ENCODE data around the gene HECTD4.

HECTD4 gene

DNA sequence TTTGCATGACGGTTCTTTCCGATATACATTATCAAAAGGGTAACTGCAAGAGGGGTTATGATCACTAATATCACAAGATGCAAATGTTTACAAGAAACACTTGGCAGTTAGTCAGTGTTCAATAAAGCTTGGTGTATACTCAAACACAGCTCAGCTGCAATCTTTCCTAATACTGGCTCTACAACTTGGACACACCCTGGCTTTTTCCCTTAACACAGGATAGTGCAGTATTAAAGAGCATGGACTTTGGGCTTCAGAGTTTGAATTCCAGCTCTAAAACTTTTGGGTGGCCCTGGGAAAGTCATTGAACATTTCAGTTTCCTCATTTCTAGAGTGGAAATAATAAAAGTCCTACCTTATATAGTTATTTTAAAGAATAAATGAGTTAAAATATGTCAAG, 107.0 kb downstream of the HECTD4 start:
- Mint-ChIP-seq H3K27ac (no peak overlapping the region), H3K36me3 (ENCODE audit: low read depth) (peaks cover 38% of the 10 kb centered on the region), H3K9me3 (no peaks in the 10 kb centered on the region), H3K27me3 (ENCODE audit: low read depth, poor library complexity) (no peaks in the 10 kb centered on the region), H3K4me1 (no peaks in the 10 kb centered on the region), H3K4me3 (no peak overlapping the region)
- DNase-seq, result no peak
- TF ChIP-seq, protein P1, sequence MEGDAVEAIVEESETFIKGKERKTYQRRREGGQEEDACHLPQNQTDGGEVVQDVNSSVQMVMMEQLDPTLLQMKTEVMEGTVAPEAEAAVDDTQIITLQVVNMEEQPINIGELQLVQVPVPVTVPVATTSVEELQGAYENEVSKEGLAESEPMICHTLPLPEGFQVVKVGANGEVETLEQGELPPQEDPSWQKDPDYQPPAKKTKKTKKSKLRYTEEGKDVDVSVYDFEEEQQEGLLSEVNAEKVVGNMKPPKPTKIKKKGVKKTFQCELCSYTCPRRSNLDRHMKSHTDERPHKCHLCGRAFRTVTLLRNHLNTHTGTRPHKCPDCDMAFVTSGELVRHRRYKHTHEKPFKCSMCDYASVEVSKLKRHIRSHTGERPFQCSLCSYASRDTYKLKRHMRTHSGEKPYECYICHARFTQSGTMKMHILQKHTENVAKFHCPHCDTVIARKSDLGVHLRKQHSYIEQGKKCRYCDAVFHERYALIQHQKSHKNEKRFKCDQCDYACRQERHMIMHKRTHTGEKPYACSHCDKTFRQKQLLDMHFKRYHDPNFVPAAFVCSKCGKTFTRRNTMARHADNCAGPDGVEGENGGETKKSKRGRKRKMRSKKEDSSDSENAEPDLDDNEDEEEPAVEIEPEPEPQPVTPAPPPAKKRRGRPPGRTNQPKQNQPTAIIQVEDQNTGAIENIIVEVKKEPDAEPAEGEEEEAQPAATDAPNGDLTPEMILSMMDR (IDR thresholded peaks at IDR 0.05), result no peak

DNA sequence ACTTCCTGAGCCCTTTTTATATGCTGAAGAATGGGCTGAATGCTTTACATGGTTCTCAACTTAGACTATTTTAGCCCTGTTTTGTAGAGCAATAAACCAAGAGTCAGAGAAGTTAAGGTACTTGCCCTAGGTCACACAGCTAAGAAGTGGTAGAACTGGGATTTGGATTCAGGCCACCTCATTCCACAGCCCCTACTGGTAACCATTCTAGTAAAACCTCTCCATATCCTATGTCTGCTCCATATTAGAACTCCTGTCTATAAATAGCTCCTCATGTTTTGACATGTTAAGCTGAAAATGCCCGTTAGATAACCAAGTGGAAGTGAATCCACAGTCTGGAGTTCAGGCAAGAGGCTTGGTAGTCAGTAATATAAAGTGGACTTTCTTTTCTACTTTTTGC, 111.6 kb downstream of the HECTD4 start:
- TF ChIP-seq, protein P1 (IDR thresholded peaks at IDR 0.05), result no peak
- Mint-ChIP-seq H3K27me3 (ENCODE audit: low read depth, poor library complexity) (no peaks in the 10 kb centered on the region), H3K9me3 (no peaks in the 10 kb centered on the region), H3K4me1 (no peaks in the 10 kb centered on the region), H3K4me3 (no peak overlapping the region), H3K27ac (no peak overlapping the region), H3K36me3 (ENCODE audit: low read depth) (peaks cover 60% of the 10 kb centered on the region)
- no peak for DNase-seq

DNA sequence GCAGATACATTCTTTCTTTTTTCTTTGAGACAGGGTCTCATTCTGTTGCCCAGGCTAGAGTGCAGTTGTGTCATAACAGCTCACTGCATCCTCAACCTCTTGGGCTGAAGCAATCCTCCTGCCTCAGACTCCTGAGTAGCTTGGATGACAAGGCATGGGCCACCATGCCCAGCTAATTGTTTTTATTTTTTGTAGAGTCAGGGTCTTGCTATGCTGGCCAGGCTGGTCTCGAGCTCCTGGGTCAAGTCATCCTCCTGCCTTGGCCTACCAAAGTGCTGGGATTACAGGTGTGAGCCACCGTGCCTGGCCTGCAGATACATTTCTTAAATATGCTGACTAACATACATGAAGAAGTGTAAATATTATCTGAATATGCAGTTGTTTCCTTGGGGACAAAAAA, 115.8 kb downstream of the HECTD4 start:
- no peaks in the 10 kb centered on the region for H3K27me3 Mint-ChIP-seq (ENCODE audit: low read depth, poor library complexity)
- peaks cover 57% of the 10 kb centered on the region for H3K36me3 Mint-ChIP-seq (ENCODE audit: low read depth)
- TF ChIP-seq, protein P1 (IDR thresholded peaks at IDR 0.05), result no peak
- DNase-seq, result no peak
- no peaks in the 10 kb centered on the region for H3K4me1 Mint-ChIP-seq
- no peak overlapping the region for H3K27ac Mint-ChIP-seq
- H3K4me3 Mint-ChIP-seq, result no peak overlapping the region
- H3K9me3 Mint-ChIP-seq, result no peaks in the 10 kb centered on the region

DNA sequence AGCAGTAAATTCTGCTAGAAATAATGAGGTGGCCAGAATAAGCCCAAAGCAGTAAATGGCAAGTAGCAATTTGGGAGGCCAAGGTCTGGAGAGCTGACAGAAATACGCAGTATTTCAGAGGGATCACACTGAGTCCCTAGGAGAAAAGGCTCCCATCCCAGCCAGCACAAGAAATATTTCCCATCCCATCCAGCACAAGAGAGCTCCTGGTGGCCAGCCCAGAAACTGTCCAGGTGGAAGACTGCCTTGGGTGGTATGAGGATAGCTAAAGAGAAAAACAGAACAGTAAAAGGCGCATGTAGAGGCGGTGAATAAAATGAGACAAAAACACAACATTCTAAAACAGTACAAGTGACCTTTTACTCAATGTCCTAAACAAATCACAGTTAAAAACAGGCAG, 120.7 kb downstream of the HECTD4 start:
- Mint-ChIP-seq H3K27me3 (ENCODE audit: low read depth, poor library complexity) (no peaks in the 10 kb centered on the region), H3K4me1 (no peaks in the 10 kb centered on the region), H3K36me3 (ENCODE audit: low read depth) (peaks cover 46% of the 10 kb centered on the region), H3K4me3 (no peak overlapping the region), H3K27ac (no peak overlapping the region), H3K9me3 (no peaks in the 10 kb centered on the region)
- DNase-seq, result no peak
- TF ChIP-seq, protein P1 (IDR thresholded peaks at IDR 0.05), result no peak

DNA sequence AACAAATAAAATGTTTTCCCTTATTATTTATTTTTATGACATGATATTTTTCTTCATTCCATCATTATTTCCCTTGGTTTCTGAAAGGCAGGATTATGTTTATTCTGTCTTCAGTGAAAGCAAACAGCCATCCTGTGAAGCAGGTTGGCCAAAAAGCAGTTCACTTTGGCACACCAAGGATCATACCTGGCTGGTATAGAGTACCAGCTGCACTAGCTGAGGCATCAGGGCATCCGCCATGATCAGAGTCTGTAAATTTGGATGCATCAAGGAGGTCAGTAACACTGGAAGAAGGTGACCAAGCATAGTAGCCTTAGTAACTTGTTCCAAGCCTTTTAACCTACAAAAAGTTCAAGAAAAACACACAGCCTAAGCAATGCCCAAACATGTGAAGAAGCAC, 123.3 kb downstream of the HECTD4 start:
- DNase-seq, result no peak
- no peaks in the 10 kb centered on the region for H3K4me1 Mint-ChIP-seq
- no peaks in the 10 kb centered on the region for H3K27me3 Mint-ChIP-seq (ENCODE audit: low read depth, poor library complexity)
- no peaks in the 10 kb centered on the region for H3K9me3 Mint-ChIP-seq
- H3K36me3 Mint-ChIP-seq (ENCODE audit: low read depth), result peaks cover 55% of the 10 kb centered on the region
- no peak overlapping the region for H3K4me3 Mint-ChIP-seq
- TF ChIP-seq, protein P1 (IDR thresholded peaks at IDR 0.05), result no peak
- no peak overlapping the region for H3K27ac Mint-ChIP-seq

DNA sequence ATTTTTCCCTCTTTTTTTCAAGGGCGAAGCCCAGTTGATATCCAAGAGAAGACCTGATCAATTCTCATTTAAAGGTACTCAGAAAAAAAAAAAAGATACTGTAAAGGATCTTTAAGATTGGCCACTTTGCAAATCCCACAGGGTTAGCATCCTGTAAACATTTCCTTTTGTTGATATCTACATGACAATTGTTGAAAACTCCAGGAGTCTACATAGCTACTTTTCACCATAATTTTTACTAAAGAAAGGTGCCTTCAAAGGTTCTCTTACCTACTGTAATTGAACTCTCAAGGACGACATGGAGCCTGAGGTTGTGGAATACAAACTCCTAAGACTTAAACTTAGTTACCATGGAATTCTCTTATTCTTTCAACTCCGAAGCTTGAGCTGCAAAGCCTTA, 125.5 kb downstream of the HECTD4 start:
- TF ChIP-seq, protein P1 (IDR thresholded peaks at IDR 0.05), result no peak
- Mint-ChIP-seq H3K4me1 (no peaks in the 10 kb centered on the region), H3K27ac (no peak overlapping the region), H3K9me3 (no peaks in the 10 kb centered on the region), H3K27me3 (ENCODE audit: low read depth, poor library complexity) (peaks cover 4% of the 10 kb centered on the region), H3K4me3 (no peak overlapping the region), H3K36me3 (ENCODE audit: low read depth) (peaks cover 69% of the 10 kb centered on the region)
- no peak for DNase-seq
